Transverse colon (tissue), 3 donors: ENCODE results near the gene CTNNA1.

Source experiments
- CTCF ChIP-seq, 5 experiments: fragments of 200-600 bp in 3 of 5; fragments of 450-650 bp in 2 of 5; sonication (generic) in 3 of 5; IDR thresholded peaks; 1 replicate in 2 of 5; 2 replicates in 3 of 5; pipeline ENCODE4 v1.5.1; 2016 to 2017; ENCODE audit warnings: antibody characterized with exemption in 5 of 5, inconsistent platforms in 3 of 5, mild to moderate bottlenecking in 2 of 5, moderate library complexity in 1 of 5
- POLR2A ChIP-seq: fragments of 450-650 bp; IDR thresholded peaks from one replicate; pipeline ENCODE4 v1.6.1; 2016; ENCODE audit warnings: antibody characterized with exemption, mild to moderate bottlenecking, moderate library complexity

- no peak for TF ChIP-seq CTCF (IDR thresholded peaks at IDR 0.05)
- no peak for TF ChIP-seq POLR2A
Observed at GRCh38 chr5:138876811-138877210, 123.6 kb downstream of the CTNNA1 start.
